ENCODE results near the gene SP2.

SP2 gene

DNA sequence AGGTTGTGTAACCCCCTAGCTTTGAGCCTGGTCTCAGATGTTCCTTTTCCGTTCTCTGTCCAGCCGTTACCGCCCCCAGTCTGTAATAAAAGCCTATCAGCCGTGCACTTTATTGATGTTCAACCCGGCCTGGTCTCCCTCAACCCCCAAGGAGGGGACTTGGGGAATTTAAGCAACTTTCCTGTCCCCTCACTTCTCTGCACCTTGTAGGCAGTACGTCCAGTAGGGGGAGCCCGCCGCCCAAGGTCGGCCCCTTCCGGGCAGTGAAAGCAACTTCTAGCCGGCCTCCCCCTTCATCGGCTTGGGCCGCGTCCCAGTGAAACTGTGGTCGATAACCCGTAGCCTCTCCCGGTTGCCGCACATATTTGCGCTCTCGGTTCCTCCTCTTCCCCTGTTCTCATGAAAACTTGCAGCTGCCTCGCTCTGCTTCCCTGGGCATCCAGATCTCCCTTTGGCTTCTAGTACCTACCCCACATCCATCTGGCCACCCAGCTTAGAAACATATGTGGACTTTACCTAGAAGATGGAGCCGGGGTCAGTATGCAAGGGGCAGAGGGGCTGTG lies 53.2 kb downstream of the SP2 start:
- peak; percentile 78 for DNase-seq (ENCODE audit: low spot score)

DNA sequence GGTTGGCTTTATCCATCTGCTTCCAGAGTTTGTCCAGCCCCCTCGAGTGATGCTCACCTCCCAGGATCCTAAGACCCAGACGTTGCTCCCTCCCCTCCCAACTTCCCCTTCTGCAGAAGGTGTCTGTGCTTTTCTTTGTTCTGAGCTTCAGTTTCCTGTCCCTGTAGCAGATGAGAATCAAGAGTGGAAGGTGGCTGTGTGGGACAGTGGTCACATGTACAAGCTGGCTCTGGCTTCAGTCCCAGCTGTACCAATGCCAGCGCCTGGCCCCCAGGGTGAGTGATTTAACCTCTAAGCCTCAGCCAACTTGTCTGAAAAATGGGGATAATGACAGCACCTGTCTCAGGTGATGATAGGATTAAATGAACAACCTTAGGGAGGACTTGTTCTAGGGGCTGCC lies 53.9 kb downstream of the SP2 start:
- no peak for DNase-seq (ENCODE audit: low spot score)

DNA sequence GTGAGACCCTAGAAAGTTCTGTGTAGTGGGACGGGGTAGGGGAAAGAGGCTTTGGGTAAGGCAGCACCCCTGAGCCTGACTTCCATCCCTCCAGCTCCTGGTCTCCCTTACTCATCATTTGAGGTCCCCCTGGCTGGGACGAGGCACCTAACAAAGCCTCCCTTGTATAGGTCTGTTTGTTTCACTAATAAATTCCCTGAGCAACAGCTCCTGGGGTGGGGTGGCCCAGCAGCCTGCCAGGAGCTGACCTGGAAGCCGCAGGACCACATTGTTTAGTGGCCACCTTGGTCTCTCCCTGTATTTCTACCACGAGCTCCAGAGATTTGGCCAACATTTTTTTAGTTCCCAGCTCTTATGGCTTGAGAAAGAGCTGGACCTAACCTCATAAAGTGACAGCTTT lies 54.4 kb downstream of the SP2 start:
- no peak for DNase-seq (ENCODE audit: low spot score)

DNA sequence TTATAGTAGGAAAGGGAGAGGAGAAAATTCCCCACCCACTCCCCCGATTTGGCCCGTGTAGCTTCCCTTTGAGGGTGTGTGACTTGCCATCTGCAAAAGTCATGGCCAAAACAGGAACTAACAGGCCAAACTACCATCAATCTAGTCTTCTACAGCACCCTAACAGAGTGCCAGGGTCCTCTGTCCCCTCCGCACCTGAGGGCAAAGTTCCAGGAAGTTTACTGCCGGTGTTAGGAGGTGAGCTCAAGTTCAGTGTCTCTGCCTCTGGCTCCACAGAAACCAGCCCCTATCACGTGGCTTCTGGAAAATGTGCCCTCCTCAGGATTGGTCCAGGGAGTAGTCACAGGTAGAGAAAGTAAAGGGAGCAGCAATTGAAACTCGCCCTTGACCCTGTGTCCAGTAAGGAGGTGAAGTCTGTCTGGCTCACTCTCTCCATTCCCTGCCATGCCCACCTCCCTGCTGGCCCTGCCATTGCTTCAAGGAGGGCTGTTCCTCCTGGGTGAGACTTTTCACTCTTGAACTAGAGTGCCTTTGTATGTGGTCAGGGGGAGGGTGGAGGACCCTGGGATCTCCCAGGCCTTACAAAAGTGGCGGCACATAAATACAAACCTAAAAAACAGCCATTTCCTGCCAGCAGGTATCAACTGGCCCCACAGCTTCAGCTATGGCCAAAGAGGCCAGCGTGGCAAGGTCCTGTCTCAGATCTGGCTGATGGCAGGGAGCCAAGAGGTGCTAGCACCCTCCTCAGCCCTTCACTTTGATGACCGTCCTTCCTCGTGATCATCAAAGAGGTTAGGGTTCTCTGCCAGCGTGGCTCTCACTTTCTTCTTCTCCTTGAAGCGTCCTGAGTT lies 56.4 kb downstream of the SP2 start:
- DNase-seq (ENCODE audit: low spot score), result no peak

DNA sequence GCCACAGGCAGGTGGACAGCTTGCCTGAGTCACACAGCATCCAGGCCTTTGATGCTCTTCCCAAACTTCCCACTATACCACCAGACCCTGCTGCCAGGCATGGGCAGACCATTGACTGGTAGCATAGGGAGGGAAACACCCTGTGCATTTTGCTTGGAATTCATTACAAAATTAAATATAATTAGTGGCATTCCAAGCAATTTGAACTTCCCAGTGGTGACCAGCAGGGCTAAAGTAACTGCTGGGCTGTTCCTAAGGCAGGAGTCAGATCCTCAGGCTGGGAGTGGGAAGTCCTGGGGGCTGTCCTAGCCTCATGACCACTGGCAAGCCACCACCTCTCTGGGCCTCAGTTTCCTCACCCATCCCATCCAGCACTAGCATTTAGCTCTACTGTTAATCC lies 57.9 kb downstream of the SP2 start:
- no peak for DNase-seq (ENCODE audit: low spot score)

DNA sequence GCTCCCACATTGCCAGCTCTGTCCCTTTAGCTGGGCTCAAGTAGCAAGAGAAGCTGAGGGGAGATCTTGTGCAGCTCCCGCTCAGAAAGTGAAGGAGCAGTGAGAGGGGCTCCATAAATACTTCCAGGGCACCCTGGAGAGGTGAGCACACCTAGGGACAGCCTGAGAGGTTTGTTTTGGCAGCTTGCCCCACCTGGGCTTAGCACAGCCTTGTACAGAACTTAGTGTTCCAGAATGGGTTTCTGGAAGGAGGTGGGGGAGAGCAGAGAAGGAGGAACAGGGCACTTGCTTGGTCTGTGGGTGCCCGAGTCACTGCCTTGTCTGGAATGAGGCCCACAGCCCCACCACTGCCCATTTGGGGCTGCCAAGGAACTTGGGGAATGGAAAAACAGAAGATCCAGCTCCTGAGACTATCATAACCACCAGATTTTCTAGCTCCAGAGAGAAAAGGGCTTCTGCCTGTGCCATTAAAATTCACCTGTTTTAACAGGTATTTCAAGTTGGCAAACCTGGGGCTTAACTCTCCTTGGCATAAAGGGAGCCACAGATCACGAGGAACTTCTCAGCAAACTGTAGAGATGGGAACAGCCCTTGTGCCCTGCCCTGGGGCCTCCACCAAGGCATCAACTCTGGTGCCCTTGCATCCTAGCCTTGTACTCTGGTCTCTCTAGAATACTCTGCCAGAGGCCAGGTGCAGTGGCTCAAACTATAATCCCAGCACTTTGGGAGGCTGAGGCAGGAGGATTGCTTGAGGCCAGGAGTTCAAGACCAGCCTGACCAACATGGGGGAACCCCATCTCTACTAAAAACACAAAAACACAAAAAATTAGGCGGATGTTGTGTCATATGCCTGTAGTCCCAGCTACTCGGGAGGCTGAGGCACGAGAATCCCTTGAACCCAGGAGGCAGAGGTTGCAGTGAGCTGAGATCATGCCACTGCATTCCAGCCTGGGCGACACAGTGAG lies 59.7 kb downstream of the SP2 start:
- no peak for DNase-seq (ENCODE audit: low spot score)

DNA sequence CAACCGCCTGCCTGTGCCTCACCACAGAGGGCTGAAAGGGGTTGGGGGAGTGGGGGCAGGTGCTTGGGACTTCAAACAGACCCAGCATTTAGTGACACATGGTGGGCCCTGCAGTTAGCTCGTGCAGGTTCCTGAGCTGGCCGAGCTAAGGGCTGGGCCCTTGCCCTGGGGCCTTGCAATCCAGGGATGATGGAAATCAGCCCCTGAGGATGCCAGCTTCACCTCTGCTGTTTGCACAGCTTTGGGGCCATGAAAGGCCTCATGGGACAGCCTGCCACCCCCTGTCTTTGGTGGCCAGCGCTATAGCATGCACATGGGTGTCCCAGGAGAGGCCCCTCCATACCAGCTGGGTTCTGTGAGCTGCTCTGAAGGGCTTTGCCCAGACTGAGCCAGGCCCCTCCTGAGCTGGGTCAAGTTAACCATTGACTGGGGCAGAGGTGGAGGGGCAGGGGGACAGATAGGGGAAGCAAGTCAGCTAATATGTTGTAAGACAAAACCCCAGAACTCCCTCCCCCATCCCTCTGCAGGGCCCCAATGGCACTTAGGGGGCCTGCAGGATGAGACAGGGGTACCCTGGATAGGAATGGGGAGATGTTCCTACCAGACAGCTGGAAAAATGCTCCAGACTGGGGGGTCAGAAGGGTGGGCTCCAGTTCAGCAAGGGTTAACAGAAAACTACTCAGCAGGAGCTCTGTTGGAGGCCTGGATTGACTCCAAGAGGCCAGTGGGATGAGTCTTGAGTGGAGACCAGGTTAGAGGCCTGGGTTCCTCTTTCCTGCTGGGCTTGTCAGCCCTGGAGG lies 61.0 kb downstream of the SP2 start:
- no peak for DNase-seq (ENCODE audit: low spot score)

DNA sequence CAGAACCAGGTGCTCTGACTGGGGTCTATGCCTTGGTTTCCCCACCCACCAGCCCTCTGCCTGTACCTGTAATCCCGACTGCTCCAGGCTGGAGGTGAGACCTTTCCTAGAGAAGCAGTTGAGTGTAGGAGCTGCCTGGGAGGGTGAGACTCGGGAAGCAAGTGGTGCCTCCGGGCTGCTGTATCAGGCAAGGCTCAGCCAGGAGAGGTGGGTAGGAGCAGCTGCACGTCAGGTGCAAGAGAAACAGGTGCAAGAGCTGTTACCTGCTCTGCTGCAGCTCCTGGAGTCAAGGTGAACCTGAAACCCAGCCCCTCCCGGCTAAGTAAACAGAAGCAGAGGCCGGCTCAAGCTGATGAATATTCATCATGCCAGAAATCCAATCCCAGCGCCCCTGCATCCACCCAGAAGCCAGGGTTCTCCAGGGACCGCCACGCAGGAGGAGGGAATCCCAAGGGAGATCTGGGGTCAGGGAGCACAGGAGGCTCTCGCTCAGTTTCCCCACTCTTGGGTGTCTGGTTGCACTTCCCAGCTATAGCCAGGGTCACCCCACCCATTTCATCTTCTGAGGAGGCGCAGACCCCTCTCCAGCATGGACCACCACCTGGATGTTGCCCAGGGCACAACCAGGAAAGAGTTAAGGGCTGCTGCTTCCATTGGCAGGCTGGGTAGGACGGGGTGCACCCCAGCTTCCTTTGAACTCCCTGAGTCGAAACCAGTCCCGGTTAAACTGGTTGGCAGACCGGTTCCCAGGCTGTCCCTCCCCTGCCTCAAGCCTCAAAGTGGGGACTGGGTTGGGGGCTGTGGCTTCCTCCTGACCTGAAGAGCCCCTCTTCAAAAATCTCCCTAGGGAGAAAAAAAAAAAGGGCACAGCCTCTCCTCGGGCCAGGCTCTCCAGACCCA lies 61.8 kb downstream of the SP2 start, which contains the start of gene PRR15L:
Gene PRR15L, minus strand, starts transcription at position 293 of the 900 bp plus-strand sequence. CDS start 4,649 bp downstream, outside the sequence.
- no peak for DNase-seq (ENCODE audit: low spot score)

DNA sequence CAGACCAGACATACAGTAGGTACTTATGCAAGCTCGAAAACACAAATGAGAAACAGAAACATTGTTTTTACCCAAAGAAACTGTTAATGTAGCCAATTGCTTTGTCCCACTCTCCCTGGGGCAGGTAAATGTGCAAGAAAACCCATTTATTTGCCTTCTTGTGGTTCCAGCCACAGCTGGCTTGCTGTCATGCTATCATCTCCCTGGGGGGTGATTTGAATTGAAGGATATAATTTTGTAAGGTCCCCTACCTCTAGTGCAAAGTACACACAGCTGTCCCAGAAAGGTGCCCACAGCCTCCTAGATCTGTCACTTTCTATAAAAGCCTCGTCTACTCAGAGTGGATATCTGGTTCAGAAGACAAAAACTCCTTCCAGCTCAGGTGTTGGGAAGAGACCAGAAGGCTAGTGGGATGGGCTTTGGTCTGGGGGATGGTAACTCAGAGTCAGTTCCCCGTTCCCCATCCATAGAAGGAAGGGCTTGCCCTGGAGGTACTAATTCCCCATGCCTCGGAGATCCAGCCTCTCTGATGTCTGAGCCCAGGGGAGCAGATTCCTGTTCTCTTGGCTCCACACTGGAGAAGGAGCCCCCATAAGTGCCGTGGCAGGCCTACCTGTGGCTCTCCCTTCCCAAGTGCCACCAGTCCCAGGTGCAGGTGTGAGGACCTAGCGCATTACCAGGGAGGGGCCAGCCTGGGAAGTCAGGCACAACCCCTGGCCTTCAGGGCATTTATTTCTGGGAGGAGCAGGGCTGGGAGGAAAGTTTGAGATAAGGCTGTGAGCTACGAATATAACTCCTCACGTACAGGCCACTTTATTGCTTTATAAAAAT lies 64.0 kb downstream of the SP2 start:
- DNase-seq (ENCODE audit: low spot score), result no peak

DNA sequence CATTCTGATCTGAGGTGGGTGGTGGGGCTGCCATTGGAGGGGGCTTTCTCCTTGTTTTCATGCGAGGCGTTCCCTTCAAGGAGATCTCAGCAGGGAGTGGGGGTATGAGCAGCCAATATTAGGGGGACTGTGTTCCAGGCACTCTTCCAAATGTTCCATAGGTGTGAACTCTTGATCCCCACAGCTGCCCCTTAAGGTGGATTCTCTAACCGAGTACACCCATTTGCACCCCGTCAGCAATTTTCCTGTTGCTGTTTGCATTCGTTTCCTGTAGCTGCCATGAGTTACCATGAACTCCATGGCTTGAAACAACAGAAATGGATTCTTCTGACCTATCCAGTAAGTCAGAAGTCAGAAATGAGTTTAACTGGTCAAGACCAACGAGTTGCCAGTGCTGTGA lies 65.4 kb downstream of the SP2 start:
- DNase-seq (ENCODE audit: low spot score), result no peak

DNA sequence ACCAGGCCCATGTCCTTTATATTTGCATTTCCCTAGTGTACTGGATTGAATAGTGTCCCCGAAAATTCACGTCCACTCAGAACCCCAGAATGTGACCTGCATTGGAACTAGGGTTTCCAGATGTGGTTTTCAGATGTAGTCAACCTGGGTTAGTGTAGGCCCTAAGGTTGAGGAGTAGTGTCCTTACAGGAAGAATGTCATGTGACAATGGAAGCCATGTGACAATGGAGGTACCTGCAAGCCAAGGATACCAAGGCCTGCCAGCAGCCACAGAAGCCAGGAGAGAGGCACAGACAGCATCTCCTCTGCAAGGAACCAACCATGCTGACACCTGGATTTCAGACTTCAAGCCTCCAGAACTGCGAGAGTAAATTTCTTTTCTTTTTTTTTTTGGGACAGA lies 66.9 kb downstream of the SP2 start:
- no peak for DNase-seq (ENCODE audit: low spot score)

DNA sequence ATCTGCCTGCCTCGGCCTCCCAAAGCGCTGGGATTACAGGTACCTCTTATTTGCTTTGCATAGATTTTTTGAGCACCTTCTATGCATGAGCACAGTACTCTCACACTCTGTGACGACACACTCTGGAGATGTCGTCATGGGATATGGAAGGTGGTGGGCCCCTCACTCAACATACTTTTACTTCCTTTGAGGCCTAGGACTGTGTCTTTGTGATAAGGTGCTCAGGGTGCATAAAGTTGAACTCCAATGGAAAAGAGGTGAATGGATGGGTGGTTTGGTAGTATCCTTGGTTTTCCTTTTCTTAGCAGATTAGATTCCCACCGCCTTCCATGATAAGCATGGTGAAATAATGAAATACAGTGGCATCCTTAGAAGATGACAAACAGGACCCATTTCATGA lies 68.8 kb downstream of the SP2 start:
- no peak for DNase-seq (ENCODE audit: low spot score)

DNA sequence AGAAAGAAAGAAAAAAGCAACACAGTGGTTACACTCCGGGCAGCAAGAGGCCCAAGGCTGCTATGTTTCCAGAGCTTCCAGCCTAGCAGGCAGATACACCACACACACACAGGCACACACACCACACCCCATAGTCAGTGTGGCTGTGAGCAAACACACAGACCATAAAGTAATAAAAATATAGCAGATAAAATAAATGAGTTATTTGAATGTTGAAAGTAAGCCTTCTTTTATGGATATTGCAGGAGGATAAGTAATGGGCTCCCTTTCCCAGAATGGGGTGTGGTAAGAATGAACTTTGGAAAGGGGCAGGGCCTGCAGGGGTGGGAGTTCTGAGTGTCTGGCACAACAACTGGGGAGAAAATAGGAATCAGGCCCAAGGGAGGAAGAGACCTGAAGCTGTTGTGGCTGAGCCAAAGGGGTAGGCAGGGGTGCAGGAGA lies 70.1 kb downstream of the SP2 start:
- DNase-seq (ENCODE audit: low spot score), result no peak

DNA sequence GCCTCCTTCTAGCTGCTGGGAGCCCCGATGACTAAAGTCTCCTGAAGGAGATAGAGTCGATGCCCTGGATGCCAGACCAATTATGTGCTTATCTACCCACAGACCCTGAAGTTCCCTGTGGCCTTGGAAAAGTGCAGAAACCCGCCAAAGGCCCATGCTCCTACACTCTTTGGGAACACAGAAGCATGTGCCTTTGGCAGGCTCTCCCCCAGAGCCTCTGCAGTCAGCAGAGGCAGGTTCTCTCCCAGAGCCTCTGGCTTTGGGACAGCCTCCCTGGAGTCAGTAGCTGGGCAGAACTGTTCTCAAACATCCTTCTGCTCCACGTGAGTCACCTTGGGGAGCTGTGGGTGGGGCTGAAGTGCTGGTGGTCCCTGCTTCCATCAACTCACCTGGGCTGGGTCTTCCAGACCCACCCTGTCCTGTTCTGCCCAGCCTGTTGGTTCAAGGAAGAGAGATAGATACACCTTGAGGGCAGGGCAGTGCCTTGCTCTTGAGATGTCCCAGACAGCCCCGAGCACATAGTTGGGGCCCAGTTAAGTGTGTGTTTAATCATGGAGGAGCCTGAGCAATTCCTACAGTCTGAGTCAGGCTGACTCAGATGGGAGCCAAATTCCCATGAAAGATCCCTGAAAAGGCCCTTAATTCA lies 71.7 kb downstream of the SP2 start:
- DNase-seq (ENCODE audit: low spot score), result no peak

DNA sequence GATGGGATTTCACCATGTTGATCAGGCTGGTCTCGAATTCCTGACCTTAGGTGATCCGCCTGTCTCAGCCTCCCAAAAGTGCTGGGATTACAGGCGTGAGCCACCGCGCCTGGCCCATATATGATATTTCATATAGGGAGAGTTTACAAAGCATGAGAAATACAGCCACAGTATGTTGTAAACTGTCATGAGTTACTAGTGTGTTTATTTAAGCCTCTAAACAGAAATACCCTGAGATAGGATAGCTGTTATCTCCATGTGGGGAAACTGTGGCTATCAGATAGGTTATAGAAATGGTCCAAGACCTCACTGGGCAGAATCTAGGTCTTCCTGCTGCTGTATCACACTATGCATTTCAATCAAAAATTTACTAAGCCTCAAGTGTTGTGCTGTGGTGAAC lies 72.8 kb downstream of the SP2 start:
- no peak for DNase-seq (ENCODE audit: low spot score)

DNA sequence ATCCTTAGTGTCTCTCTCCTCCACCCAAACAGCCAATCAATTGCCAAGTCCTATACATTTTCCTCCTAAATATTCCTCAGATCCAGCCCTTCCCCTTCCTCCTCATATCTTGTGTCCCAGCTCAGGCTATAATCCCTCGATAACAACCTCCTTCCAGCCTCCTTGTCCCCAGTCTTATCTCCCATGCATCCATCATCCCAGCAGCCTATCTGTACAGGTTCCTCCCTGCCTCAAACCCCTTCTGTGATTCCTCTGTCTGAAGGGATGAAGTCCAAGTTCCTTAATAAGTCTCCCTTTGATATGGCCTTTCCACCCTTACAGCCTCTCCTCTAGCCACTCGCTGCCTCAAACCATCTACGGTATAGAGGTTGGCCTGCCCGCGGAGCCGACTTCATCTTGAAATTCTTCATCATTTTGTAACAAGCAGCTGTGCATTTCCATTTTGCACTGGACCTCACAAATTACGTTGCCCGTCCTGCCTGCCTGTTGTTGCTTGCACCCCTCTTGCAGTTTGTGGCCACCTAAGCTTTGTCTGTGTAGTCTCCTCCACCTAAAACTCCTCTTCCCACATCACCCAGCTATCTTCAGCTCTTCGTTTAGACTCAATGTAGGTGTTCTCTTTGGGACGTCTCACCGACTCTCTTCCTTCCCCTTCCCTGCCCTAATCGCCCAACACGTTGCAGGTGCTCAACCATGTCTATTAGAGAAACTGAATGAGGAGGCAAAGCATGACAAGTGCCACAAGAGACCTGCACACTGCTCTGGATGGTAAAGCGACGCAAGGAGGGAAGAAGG lies 74.1 kb downstream of the SP2 start:
- no peak for DNase-seq (ENCODE audit: low spot score)

DNA sequence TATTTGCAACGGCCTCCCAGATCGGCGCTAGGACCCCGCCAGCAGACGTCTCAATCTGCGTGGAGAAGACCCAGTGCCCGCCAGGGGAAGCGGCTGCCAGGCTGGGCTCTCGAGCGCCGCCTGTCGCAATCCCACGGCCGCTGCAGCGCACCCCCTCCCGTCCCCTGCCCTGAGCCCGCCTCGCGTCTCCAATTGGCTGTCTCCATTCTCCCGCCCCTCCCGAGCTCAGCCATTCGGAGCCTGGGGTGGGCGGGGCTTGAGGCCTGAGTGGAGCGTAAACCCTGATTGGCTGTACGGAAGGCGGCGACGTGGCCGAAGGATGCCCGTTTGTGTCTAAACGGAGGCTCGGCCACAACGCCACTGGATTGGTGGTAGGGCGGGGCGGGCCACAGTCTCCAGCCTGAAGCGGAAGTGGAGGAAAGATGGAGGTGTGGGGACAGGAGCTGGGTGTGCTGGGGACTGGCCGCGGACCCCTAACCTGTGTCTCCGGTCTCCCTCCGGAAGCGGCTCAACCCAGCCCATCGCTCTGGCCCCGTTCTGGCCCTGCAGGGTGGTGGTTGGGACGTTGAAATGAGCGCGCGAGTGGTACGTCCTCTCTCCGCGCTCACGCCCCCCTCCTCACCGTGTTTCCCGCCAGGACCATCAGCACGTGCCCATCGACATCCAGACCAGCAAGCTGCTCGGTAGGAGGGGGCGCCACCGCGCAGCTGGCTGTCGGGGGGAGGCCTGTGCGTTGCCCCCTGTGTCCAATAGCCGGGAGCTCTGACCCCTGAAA lies 74.9 kb downstream of the SP2 start, which contains the start of gene CDK5RAP3:
Gene CDK5RAP3, plus strand, starts transcription at position 389 of the 775 bp plus-strand sequence. Its CDS starts 34 bp downstream, at position 423.
- peak; percentile 99 for DNase-seq (ENCODE audit: low spot score)
